Stimulated activated CD4-positive, alpha-beta T cell treated with anti-CD3 and anti-CD28 coated beads, Interleukin-4, amount 100 ng/mL, for 24 hours (primary cell): Measurements from ENCODE around the gene GATAD2A.
"Not testable (repeated sequence)": the region's sequence is repeated elsewhere in the genome, so short reads cannot be mapped to it uniquely, and the experiment has no call there.

Experiments used
- DNase-seq: peaks from one replicate; pipeline ENCODE4 v3.0.0-alpha.2; 2020

Gene GATAD2A

GRCh38 chr19:19404879-19405860 is at the start of gene GATAD2A:
GATAD2A (plus strand) TSS chr19:19405675; CDS start chr19:19465346, 59,671 bp downstream.
- DNase-seq: peak; percentile 91

GRCh38 chr19:19356500-19356899 is 49.0 kb upstream of the GATAD2A start:
- no peak for DNase-seq

GRCh38 chr19:19356901-19357566 is 48.4 kb upstream of the GATAD2A start:
- no peak for DNase-seq

- peak; percentile 82 for DNase-seq
Measured at GRCh38 chr19:19361075-19361594, 44.3 kb upstream of the GATAD2A start.

- no peak for DNase-seq
Measured at GRCh38 chr19:19362075-19362474, 43.4 kb upstream of the GATAD2A start.

GRCh38 chr19:19366434-19367396 is 38.8 kb upstream of the GATAD2A start:
- DNase-seq: peak; percentile 69

- DNase-seq: no peak
Measured at GRCh38 chr19:19368087-19368486, 37.4 kb upstream of the GATAD2A start.

- no peak for DNase-seq
Measured at GRCh38 chr19:19371059-19371458, 34.4 kb upstream of the GATAD2A start.

GRCh38 chr19:19372656-19373416 is 32.6 kb upstream of the GATAD2A start:
- peak; percentile 45 for DNase-seq

- DNase-seq: no peak
Measured at GRCh38 chr19:19379527-19379926, 25.9 kb upstream of the GATAD2A start.

GRCh38 chr19:19380316-19380715 is 25.2 kb upstream of the GATAD2A start:
- DNase-seq: not testable (repeated sequence)

GRCh38 chr19:19381007-19381926 is 24.2 kb upstream of the GATAD2A start:
- no peak for DNase-seq

- DNase-seq: no peak
Measured at GRCh38 chr19:19382118-19382517, 23.4 kb upstream of the GATAD2A start.

- no peak for DNase-seq
Measured at GRCh38 chr19:19384486-19384885, 21.0 kb upstream of the GATAD2A start.

GRCh38 chr19:19385131-19385895 is 20.2 kb upstream of the GATAD2A start:
- peak; percentile 100 for DNase-seq

- DNase-seq: peak; percentile 51
Measured at GRCh38 chr19:19385896-19386869, 19.3 kb upstream of the GATAD2A start.

- no peak for DNase-seq
Measured at GRCh38 chr19:19387108-19387507, 18.4 kb upstream of the GATAD2A start.
